Gastrocnemius medialis (tissue), 4 donors: ENCODE measurements around the gene TMEM52.

ENCODE experiments used
- POLR2A ChIP-seq, 2 donors: fragments of 450-650 bp; IDR thresholded peaks; one replicate each; pipeline ENCODE4 v1.6.1; 2017; ENCODE audit warnings: antibody characterized with exemption in 2 of 2, mild to moderate bottlenecking in 2 of 2, moderate library complexity in 2 of 2
- TF ChIP-seq, protein P1 (sequence below), 5 experiments: fragments of 450-650 bp in 3 of 5; fragments of 200-600 bp in 2 of 5; sonication (generic) in 2 of 5; IDR thresholded peaks in 4 of 5; conservative IDR thresholded peaks in 1 of 5; 1 replicate in 4 of 5; 2 replicates in 1 of 5; pipeline ENCODE4 v1.5.1; 2016 to 2019; ENCODE audit warnings: antibody characterized with exemption in 5 of 5, mild to moderate bottlenecking in 3 of 5, moderate library complexity in 3 of 5

DNA sequence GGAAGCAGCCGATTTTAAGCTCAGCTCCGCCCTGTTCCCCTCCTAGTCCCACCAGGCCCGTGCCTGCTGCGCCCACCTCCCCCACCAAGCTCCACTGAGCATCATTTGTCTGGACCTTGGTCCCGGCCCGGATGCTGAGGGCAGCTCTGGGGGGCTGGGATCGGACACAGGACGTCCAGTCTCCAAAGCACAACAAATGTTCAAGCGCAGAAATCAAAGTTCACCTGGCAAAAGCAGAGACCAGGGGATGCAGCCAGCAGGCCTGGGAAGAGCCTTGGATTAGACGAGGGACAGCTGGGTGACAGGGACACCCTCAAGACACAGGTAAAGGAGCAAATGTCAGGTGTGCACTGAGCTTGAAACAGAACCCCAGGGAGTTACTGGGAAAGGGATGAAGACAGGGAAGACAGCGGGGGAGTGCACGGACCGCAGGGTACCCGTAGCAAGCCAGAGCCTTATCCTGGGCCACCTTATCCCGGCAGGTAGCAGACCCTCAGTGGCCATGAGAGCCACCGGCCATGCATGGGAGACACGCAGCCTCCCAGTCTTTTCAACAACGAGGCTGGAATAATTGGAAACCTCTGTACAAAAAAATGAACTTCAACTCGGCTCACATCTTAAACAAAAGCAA, 22.2 kb upstream of the TMEM52 start:
- TF ChIP-seq, protein P1, sequence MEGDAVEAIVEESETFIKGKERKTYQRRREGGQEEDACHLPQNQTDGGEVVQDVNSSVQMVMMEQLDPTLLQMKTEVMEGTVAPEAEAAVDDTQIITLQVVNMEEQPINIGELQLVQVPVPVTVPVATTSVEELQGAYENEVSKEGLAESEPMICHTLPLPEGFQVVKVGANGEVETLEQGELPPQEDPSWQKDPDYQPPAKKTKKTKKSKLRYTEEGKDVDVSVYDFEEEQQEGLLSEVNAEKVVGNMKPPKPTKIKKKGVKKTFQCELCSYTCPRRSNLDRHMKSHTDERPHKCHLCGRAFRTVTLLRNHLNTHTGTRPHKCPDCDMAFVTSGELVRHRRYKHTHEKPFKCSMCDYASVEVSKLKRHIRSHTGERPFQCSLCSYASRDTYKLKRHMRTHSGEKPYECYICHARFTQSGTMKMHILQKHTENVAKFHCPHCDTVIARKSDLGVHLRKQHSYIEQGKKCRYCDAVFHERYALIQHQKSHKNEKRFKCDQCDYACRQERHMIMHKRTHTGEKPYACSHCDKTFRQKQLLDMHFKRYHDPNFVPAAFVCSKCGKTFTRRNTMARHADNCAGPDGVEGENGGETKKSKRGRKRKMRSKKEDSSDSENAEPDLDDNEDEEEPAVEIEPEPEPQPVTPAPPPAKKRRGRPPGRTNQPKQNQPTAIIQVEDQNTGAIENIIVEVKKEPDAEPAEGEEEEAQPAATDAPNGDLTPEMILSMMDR (IDR thresholded peaks at IDR 0.05 in 4 of 5, conservative IDR thresholded peaks at IDR 0.05 in 1 of 5): no peak
- TF ChIP-seq POLR2A (IDR thresholded peaks at IDR 0.05): no peak
